Liver (tissue), 9 donors: ENCODE data around the gene C3orf70. TPM values are rescaled to one million over a fixed set of nuclear protein-coding genes. Genes with fewer than 3 reads are reported as not detected.

Experiments
- DNase-seq: peaks from one replicate; pipeline ENCODE4 v3.0.0-alpha.2; 2017; ENCODE audit warnings: low spot score
- H3K27ac ChIP-seq, 2 donors: one replicate each; pipeline ENCODE4 v1.7.0; 2013; ENCODE audit warnings: inconsistent platforms in 2 of 2, low read length in 2 of 2, control low read depth in 1 of 2, low read depth in 1 of 2, mild to moderate bottlenecking in 1 of 2
- H3K27me3 ChIP-seq, 4 donors: one replicate each; pipeline versions ENCODE4 v1.6.1 to v1.7.0; 2013; ENCODE audit warnings: low read length in 3 of 4, inconsistent platforms in 1 of 4, mild to moderate bottlenecking in 1 of 4, moderate library complexity in 1 of 4; ENCODE audit not compliant: control insufficient read depth in 4 of 4, insufficient read depth in 4 of 4
- H3K36me3 ChIP-seq, 4 donors: one replicate each; pipeline versions ENCODE4 v1.6.1 to v1.7.0; 2013; ENCODE audit warnings: low read length in 3 of 4, mild to moderate bottlenecking in 3 of 4, low read depth in 1 of 4, moderate library complexity in 1 of 4; ENCODE audit not compliant: control insufficient read depth in 4 of 4, insufficient read depth in 3 of 4
- H3K4me1 ChIP-seq, 4 donors: one replicate each; pipeline versions ENCODE4 v1.6.1 to v1.7.0; 2013; ENCODE audit warnings: low read length in 3 of 4, mild to moderate bottlenecking in 3 of 4, moderate library complexity in 1 of 4; ENCODE audit not compliant: control insufficient read depth in 4 of 4, insufficient read depth in 4 of 4
- H3K4me3 ChIP-seq, 3 donors: one replicate each; pipeline versions ENCODE4 v1.6.1 to v1.7.0; 2013; ENCODE audit warnings: low read length in 3 of 3, control low read depth in 1 of 3, low read depth in 1 of 3, mild to moderate bottlenecking in 1 of 3
- H3K9ac ChIP-seq, 2 donors: one replicate each; pipeline ENCODE4 v1.7.0; 2013; ENCODE audit warnings: low read length in 2 of 2, mild to moderate bottlenecking in 2 of 2, moderate library complexity in 2 of 2, control low read depth in 1 of 2, low read depth in 1 of 2
- H3K9me3 ChIP-seq, 4 donors: one replicate each; pipeline versions ENCODE4 v1.6.1 to v1.7.0; 2013; ENCODE audit warnings: low read length in 3 of 4; ENCODE audit not compliant: control insufficient read depth in 4 of 4
- EGR1 ChIP-seq, 2 donors: IDR thresholded peaks; 2 replicates each; pipeline ENCODE4 v1.6.1; 2016 to 2018; ENCODE audit warnings: antibody characterized with exemption in 2 of 2, low read depth in 2 of 2
- FOXA1 ChIP-seq: IDR thresholded peaks from 2 replicates; pipeline ENCODE4 v1.6.1; 2016; ENCODE audit warnings: antibody characterized with exemption
- FOXA2 ChIP-seq: IDR thresholded peaks from 2 replicates; pipeline ENCODE4 v1.6.1; 2016; ENCODE audit warnings: antibody characterized with exemption
- GABPA ChIP-seq, 2 donors: IDR thresholded peaks in 1 of 2; conservative IDR thresholded peaks in 1 of 2; 2 replicates each; pipeline ENCODE4 v1.6.1; 2016; ENCODE audit warnings: antibody characterized with exemption in 2 of 2, mild to moderate bottlenecking in 1 of 2, moderate library complexity in 1 of 2
- HNF4A ChIP-seq, 2 donors: conservative IDR thresholded peaks; 2 replicates each; pipeline ENCODE4 v1.6.1; 2016; ENCODE audit warnings: antibody characterized with exemption in 2 of 2, mild to moderate bottlenecking in 2 of 2
- HNF4G ChIP-seq: IDR thresholded peaks from 2 replicates; pipeline ENCODE4 v1.6.1; 2016; ENCODE audit warnings: antibody characterized with exemption
- JUND ChIP-seq, 2 donors: IDR thresholded peaks; 2 replicates each; pipeline ENCODE4 v1.6.1; 2016; ENCODE audit warnings: antibody characterized with exemption in 2 of 2
- NR2F2 ChIP-seq: IDR thresholded peaks from 2 replicates; pipeline ENCODE4 v1.6.1; 2016; ENCODE audit warnings: antibody characterized with exemption
- RAD21 ChIP-seq, 2 donors: IDR thresholded peaks; 2 replicates each; pipeline ENCODE4 v1.6.1; 2016; ENCODE audit warnings: antibody characterized with exemption in 2 of 2, mild to moderate bottlenecking in 2 of 2
- RXRA ChIP-seq, 2 donors: IDR thresholded peaks; 2 replicates each; pipeline ENCODE4 v1.6.1; 2017 to 2018; ENCODE audit warnings: antibody characterized with exemption in 2 of 2, mild to moderate bottlenecking in 1 of 2
- SP1 ChIP-seq: IDR thresholded peaks from 2 replicates; pipeline ENCODE4 v1.6.1; 2018; ENCODE audit warnings: antibody characterized with exemption, mild to moderate bottlenecking
- TAF1 ChIP-seq: conservative IDR thresholded peaks from 2 replicates; pipeline ENCODE4 v1.6.1; 2016; ENCODE audit warnings: antibody characterized with exemption, mild to moderate bottlenecking
- YY1 ChIP-seq: IDR thresholded peaks from 2 replicates; pipeline ENCODE4 v1.6.1; 2016; ENCODE audit warnings: antibody characterized with exemption, mild to moderate bottlenecking
- WGBS: extraction: QIAGEN DNeasy Blood & Tissue Kit; methylation state at CpG from one replicate; pipeline ENCODE4 v1.1.7; 2013; 5-methylcytosine and 5-hydroxymethylcytosine counted together
- polyA plus RNA-seq, 2 donors: library from polyadenylated mRNA; stranded (reverse) in 1 of 2; unstranded in 1 of 2; fragments of 200-250 nt in 1 of 2; fragments of >200 nt in 1 of 2; fragmentation: Nextera tagmentation in 1 of 2; extraction: Ambion mirVana in 1 of 2; gene quantifications; one replicate each; pipeline versions ENCODE4 v1.2.1 to v1.2.3, GENCODE V29; 2013 to 2015
- total RNA-seq, 2 donors: library from RNA; depleted of rRNA; stranded (reverse); fragments of >200 nt; gene quantifications; one replicate each; pipeline ENCODE4 v1.2.3, GENCODE V29; 2014
- TF ChIP-seq, protein P1 (sequence below): IDR thresholded peaks from 2 replicates; pipeline ENCODE4 v1.6.1; 2016; ENCODE audit warnings: antibody characterized with exemption, mild to moderate bottlenecking
- TF ChIP-seq, protein P2 (sequence below): fragments of 150-350 bp; IDR thresholded peaks from 2 replicates; pipeline ENCODE4 v1.5.1; 2017; ENCODE audit warnings: improper control_type of control experiment, low read depth, low read length; ENCODE audit not compliant: missing input control
- TF ChIP-seq, protein P3 (sequence below): IDR thresholded peaks from 2 replicates; pipeline ENCODE4 v1.6.1; 2016; ENCODE audit warnings: antibody characterized with exemption
- TF ChIP-seq, protein P4 (sequence below): IDR thresholded peaks from 2 replicates; pipeline ENCODE4 v1.6.1; 2016; ENCODE audit warnings: antibody characterized with exemption
- TF ChIP-seq, protein P5 (sequence below): IDR thresholded peaks from 2 replicates; pipeline ENCODE4 v1.6.1; 2016; ENCODE audit warnings: antibody characterized with exemption
- donor health status: healthy.
- donor health status: healthy.
- donor health status: healthy.
- donor health status: healthy.
- donor health status: healthy.

The C3orf70 gene
- total and polyA plus RNA-seq, 4 donors: 0.15 to 0.79 (median 0.41) TPM

DNA sequence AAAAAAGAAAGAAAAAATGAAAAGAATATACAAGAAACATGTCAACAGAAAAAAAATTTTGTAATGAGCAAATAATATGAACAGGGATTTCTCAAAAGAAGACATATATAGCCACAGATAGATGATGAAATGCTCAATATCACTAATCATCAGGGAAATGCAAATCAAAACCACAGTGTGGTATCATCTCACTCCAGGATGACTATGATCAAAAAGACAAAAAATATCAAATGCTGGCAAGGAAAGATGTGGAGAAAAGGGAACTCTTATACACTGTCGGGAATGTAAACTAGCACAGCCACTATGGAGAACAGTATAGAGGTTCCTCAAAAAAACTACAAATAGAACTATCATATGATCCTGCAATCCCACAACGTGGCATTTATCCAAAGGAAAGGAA is 94.1 kb downstream of the C3orf70 start:
- no peaks in the 10 kb centered on the region for H3K4me1 ChIP-seq
- TF ChIP-seq FOXA2 (no peak), RAD21 (IDR thresholded peaks at IDR 0.05) (no peak), HNF4A (conservative IDR thresholded peaks at IDR 0.05) (no peak), HNF4G (no peak), SP1 (no peak), FOXA1 (no peak), GABPA (IDR thresholded peaks at IDR 0.05 in 1 of 2, conservative IDR thresholded peaks at IDR 0.05 in 1 of 2) (no peak), JUND (IDR thresholded peaks at IDR 0.05) (no peak), TAF1 (no peak), NR2F2 (no peak), EGR1 (IDR thresholded peaks at IDR 0.05; ENCODE audit: low read depth in 2 of 2) (no peak), YY1 (no peak), RXRA (IDR thresholded peaks at IDR 0.05) (no peak)
- TF ChIP-seq, protein P1, sequence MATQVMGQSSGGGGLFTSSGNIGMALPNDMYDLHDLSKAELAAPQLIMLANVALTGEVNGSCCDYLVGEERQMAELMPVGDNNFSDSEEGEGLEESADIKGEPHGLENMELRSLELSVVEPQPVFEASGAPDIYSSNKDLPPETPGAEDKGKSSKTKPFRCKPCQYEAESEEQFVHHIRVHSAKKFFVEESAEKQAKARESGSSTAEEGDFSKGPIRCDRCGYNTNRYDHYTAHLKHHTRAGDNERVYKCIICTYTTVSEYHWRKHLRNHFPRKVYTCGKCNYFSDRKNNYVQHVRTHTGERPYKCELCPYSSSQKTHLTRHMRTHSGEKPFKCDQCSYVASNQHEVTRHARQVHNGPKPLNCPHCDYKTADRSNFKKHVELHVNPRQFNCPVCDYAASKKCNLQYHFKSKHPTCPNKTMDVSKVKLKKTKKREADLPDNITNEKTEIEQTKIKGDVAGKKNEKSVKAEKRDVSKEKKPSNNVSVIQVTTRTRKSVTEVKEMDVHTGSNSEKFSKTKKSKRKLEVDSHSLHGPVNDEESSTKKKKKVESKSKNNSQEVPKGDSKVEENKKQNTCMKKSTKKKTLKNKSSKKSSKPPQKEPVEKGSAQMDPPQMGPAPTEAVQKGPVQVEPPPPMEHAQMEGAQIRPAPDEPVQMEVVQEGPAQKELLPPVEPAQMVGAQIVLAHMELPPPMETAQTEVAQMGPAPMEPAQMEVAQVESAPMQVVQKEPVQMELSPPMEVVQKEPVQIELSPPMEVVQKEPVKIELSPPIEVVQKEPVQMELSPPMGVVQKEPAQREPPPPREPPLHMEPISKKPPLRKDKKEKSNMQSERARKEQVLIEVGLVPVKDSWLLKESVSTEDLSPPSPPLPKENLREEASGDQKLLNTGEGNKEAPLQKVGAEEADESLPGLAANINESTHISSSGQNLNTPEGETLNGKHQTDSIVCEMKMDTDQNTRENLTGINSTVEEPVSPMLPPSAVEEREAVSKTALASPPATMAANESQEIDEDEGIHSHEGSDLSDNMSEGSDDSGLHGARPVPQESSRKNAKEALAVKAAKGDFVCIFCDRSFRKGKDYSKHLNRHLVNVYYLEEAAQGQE: no peak
- TF ChIP-seq, protein P2, sequence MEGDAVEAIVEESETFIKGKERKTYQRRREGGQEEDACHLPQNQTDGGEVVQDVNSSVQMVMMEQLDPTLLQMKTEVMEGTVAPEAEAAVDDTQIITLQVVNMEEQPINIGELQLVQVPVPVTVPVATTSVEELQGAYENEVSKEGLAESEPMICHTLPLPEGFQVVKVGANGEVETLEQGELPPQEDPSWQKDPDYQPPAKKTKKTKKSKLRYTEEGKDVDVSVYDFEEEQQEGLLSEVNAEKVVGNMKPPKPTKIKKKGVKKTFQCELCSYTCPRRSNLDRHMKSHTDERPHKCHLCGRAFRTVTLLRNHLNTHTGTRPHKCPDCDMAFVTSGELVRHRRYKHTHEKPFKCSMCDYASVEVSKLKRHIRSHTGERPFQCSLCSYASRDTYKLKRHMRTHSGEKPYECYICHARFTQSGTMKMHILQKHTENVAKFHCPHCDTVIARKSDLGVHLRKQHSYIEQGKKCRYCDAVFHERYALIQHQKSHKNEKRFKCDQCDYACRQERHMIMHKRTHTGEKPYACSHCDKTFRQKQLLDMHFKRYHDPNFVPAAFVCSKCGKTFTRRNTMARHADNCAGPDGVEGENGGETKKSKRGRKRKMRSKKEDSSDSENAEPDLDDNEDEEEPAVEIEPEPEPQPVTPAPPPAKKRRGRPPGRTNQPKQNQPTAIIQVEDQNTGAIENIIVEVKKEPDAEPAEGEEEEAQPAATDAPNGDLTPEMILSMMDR: no peak
- TF ChIP-seq, protein P3, sequence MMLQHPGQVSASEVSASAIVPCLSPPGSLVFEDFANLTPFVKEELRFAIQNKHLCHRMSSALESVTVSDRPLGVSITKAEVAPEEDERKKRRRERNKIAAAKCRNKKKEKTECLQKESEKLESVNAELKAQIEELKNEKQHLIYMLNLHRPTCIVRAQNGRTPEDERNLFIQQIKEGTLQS: no peak
- TF ChIP-seq, protein P4, sequence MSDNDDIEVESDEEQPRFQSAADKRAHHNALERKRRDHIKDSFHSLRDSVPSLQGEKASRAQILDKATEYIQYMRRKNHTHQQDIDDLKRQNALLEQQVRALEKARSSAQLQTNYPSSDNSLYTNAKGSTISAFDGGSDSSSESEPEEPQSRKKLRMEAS: no peak
- TF ChIP-seq, protein P5, sequence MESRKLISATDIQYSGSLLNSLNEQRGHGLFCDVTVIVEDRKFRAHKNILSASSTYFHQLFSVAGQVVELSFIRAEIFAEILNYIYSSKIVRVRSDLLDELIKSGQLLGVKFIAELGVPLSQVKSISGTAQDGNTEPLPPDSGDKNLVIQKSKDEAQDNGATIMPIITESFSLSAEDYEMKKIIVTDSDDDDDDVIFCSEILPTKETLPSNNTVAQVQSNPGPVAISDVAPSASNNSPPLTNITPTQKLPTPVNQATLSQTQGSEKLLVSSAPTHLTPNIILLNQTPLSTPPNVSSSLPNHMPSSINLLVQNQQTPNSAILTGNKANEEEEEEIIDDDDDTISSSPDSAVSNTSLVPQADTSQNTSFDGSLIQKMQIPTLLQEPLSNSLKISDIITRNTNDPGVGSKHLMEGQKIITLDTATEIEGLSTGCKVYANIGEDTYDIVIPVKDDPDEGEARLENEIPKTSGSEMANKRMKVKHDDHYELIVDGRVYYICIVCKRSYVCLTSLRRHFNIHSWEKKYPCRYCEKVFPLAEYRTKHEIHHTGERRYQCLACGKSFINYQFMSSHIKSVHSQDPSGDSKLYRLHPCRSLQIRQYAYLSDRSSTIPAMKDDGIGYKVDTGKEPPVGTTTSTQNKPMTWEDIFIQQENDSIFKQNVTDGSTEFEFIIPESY: no peak
- peaks cover 0 to 2% (median 0%) of the 10 kb centered on the region in 4 donors for H3K36me3 ChIP-seq
- no peak overlapping the region for H3K9ac ChIP-seq
- H3K4me3 ChIP-seq: no peak overlapping the region
- no peak overlapping the region for H3K27ac ChIP-seq
- no peak for DNase-seq
- H3K9me3 ChIP-seq: peaks cover 0 to 2% (median 0%) of the 10 kb centered on the region in 4 donors
- 69% methylated on average over 2 of the region's 2 CpGs for WGBS
- H3K27me3 ChIP-seq: no peaks in the 10 kb centered on the region
